GM12878 (cell line): ENCODE results near the gene ASIC1. TPM values are rescaled to one million over a fixed set of nuclear protein-coding genes. Genes with fewer than 3 reads are reported as not detected.

Experiments
- ATAC-seq: fragments of 200-7000 bp; cut with Tn5 transposase; 3 replicates; pipeline ENCODE4 v1.9.1; 2020; ENCODE audit warnings: mild to moderate bottlenecking, moderate library complexity
- BruUV-seq: library from RNA; stranded (reverse); fragments of 400-500 nt; replicated peaks from 2 replicates; lab custom pipeline; 2021; lab: Mats Ljungman, UMichigan
- CTCF ChIA-PET: fragments of 300-600 bp; sonication (Branson Sonifier 250); formaldehyde crosslinking; extraction: SDS; loops from one replicate; lab custom pipeline; 2021; ENCODE audit warnings: inconsistent platforms; lab: Yijun Ruan, JAX
- POLR2A ChIA-PET: fragments of 350-600 bp; formaldehyde crosslinking; extraction: SDS; loops from one replicate; lab custom pipeline; 2021; ENCODE audit warnings: inconsistent platforms; lab: Charles Lee
- RAD21 ChIA-PET: fragments of 300-600 bp; sonication (Branson Sonifier 250); formaldehyde crosslinking; loops from one replicate; lab custom pipeline; 2023; ENCODE audit warnings: antibody characterized with exemption; ENCODE audit not compliant: unreplicated experiment; lab: Charles Lee
- SMC1A ChIA-PET: fragments of 300-600 bp; sonication (Branson Sonifier 250); formaldehyde crosslinking; loops from one replicate; lab custom pipeline; 2023; ENCODE audit not compliant: unreplicated experiment, uncharacterized antibody; lab: Charles Lee
- DNase-seq: peaks from one replicate; pipeline ENCODE4 v3.0.0-alpha.2; 2011; ENCODE audit warnings: low read depth, low spot score
- FAIRE-seq: peaks from 3 replicates; lab custom pipeline; 2011; peaks lifted over from hg19 to GRCh38; lab: Jason Lieb, UNC
- H2AFZ ChIP-seq: 2 replicates; pipeline ENCODE4 v1.6.0; 2011; ENCODE audit warnings: low read depth, low read length, control low read depth; ENCODE audit not compliant: control insufficient read depth
- H3K27ac ChIP-seq: 2 replicates; pipeline ENCODE4 v1.5.1; 2011; ENCODE audit warnings: control low read depth; ENCODE audit not compliant: control insufficient read depth, insufficient read depth
- H3K27me3 ChIP-seq, 2 experiments: replicated peaks in 1 of 2; 2 replicates each; pipeline versions ENCODE4 v1.6.0 to v1.6.1; 2011; ENCODE audit warnings: low read length in 1 of 2; ENCODE audit not compliant: control insufficient read depth in 2 of 2, insufficient read depth in 2 of 2
- H3K36me3 ChIP-seq, 2 experiments: 2 replicates each; pipeline ENCODE4 v1.5.1; 2011; ENCODE audit warnings: low read length in 1 of 2; ENCODE audit not compliant: control insufficient read depth in 2 of 2, insufficient read depth in 2 of 2
- H3K4me1 ChIP-seq: 2 replicates; pipeline ENCODE4 v1.6.1; 2011; ENCODE audit warnings: mild to moderate bottlenecking, low read length, moderate library complexity, mixed read lengths; ENCODE audit not compliant: control insufficient read depth, insufficient read depth
- H3K4me2 ChIP-seq: 2 replicates; pipeline ENCODE4 v1.6.0; 2011; ENCODE audit warnings: control low read depth; ENCODE audit not compliant: control insufficient read depth, insufficient read depth
- H3K4me3 ChIP-seq: fragments of 200-600 bp; sonication (generic); 2 replicates; pipeline ENCODE4 v1.5.1; 2016
- H3K79me2 ChIP-seq: 2 replicates; pipeline ENCODE4 v1.6.0; 2011; ENCODE audit warnings: low read length; ENCODE audit not compliant: control insufficient read depth, insufficient read depth
- H3K9ac ChIP-seq: 2 replicates; pipeline ENCODE4 v1.8.0; 2011; ENCODE audit warnings: low read length, control low read depth, mixed read lengths; ENCODE audit not compliant: control insufficient read depth, insufficient read depth
- H3K9me3 ChIP-seq: replicated peaks from 3 replicates; pipeline ENCODE4 v1.5.1; 2011; ENCODE audit warnings: mild to moderate bottlenecking, low read length; ENCODE audit not compliant: control insufficient read depth, insufficient read depth
- H4K20me1 ChIP-seq: 2 replicates; pipeline ENCODE4 v1.6.0; 2011; ENCODE audit not compliant: control insufficient read depth, insufficient read depth
- CBFB ChIP-seq: IDR thresholded peaks from 2 replicates; pipeline ENCODE4 v1.6.1; 2016; ENCODE audit warnings: antibody characterized with exemption, low read depth
- NFIC ChIP-seq: IDR thresholded peaks from 2 replicates; pipeline ENCODE4 v1.6.1; 2012; ENCODE audit warnings: low read depth, mild to moderate bottlenecking, inconsistent platforms, low read length, moderate library complexity
- NFYB ChIP-seq: IDR thresholded peaks from 2 replicates; pipeline ENCODE4 v1.6.1; 2011; ENCODE audit warnings: low read depth, mild to moderate bottlenecking, low read length, improper control_type of control experiment, moderate library complexity; ENCODE audit not compliant: insufficient read depth
- NR2C1 ChIP-seq: fragments of 450-650 bp; IDR thresholded peaks from 2 replicates; pipeline ENCODE4 v1.6.1; 2017; ENCODE audit warnings: antibody characterized with exemption, mild to moderate bottlenecking, moderate library complexity
- TAF1 ChIP-seq: IDR thresholded peaks from 2 replicates; pipeline ENCODE4 v1.6.1; 2011; ENCODE audit warnings: mild to moderate bottlenecking, low read depth, low read length, borderline replicate concordance
- YY1 ChIP-seq: IDR thresholded peaks from 2 replicates; pipeline ENCODE4 v1.6.1; 2011; ENCODE audit warnings: low read depth, mild to moderate bottlenecking, low read length
- ZNF622 ChIP-seq: fragments of 450-650 bp; IDR thresholded peaks from 2 replicates; pipeline ENCODE4 v1.6.1; 2017; ENCODE audit warnings: mild to moderate bottlenecking, inconsistent platforms
- WGBS: methylation state at CpG from one replicate; pipeline ENCODE4 v1.1.6; 2016; ENCODE audit warnings: low lambda C conversion rate; ENCODE audit not compliant: insufficient replicate concordance, insufficient coverage; ENCODE audit errors: missing lambda C conversion rate; 5-methylcytosine and 5-hydroxymethylcytosine counted together
- in situ Hi-C: fragments of 300-500 bp; cut with MboI; formaldehyde crosslinking; loops from 9 replicates; pipeline ENCODE4 v1.14.3; 2018; ENCODE audit warnings: mixed read lengths
- intact Hi-C: fragments of 100-400 bp; cut with micrococcal nuclease; formaldehyde crosslinking; loops from one replicate; pipeline ENCODE4 v1.14.2; 2022; ENCODE audit not compliant: unreplicated experiment
- polyA plus RNA-seq, 11 experiments: library from polyadenylated mRNA; depleted of rRNA in 4 of 11; unstranded in 6 of 11; stranded (reverse) in 5 of 11; fragments of >200 nt; fragmentation: Nextera tagmentation in 4 of 11; fragmentation: Illumina TruSeq in 1 of 11; extraction: Ambion mirVana in 4 of 11; extraction: Trizol in 1 of 11; gene quantifications; 1 replicate in 1 of 11; 2 replicates in 10 of 11; pipeline versions ENCODE4 v1.2.1 to v1.2.3, GENCODE V29; 2011 to 2016; ENCODE audit warnings: inconsistent platforms in 2 of 11, missing spikeins in 2 of 11, low read depth in 1 of 11
- total RNA-seq, 4 experiments: library from RNA; depleted of rRNA in 3 of 4; stranded (reverse); fragments of >200 nt in 3 of 4; fragmentation: Illumina TruSeq in 1 of 4; extraction: Trizol in 1 of 4; gene quantifications; 2 replicates each; pipeline versions ENCODE4 v1.2.1 to v1.2.3, GENCODE V29; 2013 to 2021
- TF ChIP-seq, protein P1 (sequence below): fragments of 450-650 bp; IDR thresholded peaks from 2 replicates; pipeline ENCODE4 v1.6.1; 2017; ENCODE audit warnings: low read depth, mild to moderate bottlenecking, moderate library complexity
- TF ChIP-seq, protein P2 (sequence below): IDR thresholded peaks from 2 replicates; pipeline ENCODE4 v1.6.1; 2011; ENCODE audit warnings: mild to moderate bottlenecking, low read depth, low read length, moderate library complexity; ENCODE audit not compliant: insufficient replicate concordance
- TF ChIP-seq, protein P3 (sequence below): fragments of 450-650 bp; IDR thresholded peaks from 2 replicates; pipeline ENCODE4 v1.6.1; 2018; ENCODE audit warnings: borderline replicate concordance, mild to moderate bottlenecking; ENCODE audit not compliant: partially characterized antibody
- TF ChIP-seq, protein P4 (sequence below): fragments of 150-350 bp; IDR thresholded peaks from 2 replicates; pipeline ENCODE4 v1.6.1; 2016; ENCODE audit warnings: low read depth, low read length

Gene ASIC1
- total and polyA plus RNA-seq, 10 of the 15 experiments (the other 5 are each of a cell fraction or from before 2014, with no cell fraction given), result 0.02 to 0.28 (median 0.21) TPM; not detected in 4

DNA sequence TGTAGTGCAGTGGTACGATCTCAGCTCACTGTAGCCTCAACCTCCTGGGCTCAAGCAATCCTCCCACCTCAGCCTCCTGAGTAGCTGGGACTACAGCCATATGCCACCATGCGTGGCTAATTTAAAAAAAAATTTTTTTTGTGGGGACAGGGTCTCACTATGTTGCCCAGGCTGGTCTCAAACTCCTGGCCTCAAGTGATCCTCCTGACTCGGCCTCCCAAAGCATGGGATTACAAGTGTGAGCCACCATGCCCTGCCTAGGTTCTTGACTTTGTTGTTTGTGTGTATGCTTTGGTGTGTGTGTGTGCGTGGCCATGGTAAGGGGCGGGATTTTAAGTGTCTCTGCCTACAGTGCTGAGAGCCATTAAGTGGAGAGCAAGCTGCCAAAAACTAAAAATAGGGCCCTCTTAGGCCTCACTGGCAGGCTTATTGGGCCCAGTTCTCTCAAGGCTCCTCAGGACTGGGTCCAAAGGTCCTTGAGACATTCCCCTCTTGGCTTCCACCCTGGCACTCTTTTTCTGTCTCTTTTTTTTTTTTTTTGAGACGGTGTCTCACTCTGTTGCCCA is 59.7 kb downstream of the ASIC1 start:
- TF ChIP-seq, protein P1, sequence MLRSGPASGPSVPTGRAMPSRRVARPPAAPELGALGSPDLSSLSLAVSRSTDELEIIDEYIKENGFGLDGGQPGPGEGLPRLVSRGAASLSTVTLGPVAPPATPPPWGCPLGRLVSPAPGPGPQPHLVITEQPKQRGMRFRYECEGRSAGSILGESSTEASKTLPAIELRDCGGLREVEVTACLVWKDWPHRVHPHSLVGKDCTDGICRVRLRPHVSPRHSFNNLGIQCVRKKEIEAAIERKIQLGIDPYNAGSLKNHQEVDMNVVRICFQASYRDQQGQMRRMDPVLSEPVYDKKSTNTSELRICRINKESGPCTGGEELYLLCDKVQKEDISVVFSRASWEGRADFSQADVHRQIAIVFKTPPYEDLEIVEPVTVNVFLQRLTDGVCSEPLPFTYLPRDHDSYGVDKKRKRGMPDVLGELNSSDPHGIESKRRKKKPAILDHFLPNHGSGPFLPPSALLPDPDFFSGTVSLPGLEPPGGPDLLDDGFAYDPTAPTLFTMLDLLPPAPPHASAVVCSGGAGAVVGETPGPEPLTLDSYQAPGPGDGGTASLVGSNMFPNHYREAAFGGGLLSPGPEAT, result no peak
- TF ChIP-seq NR2C1 (no peak), CBFB (no peak), NFYB (no peak), TAF1 (no peak), ZNF622 (no peak), NFIC (no peak), YY1 (no peak)
- TF ChIP-seq, protein P2, sequence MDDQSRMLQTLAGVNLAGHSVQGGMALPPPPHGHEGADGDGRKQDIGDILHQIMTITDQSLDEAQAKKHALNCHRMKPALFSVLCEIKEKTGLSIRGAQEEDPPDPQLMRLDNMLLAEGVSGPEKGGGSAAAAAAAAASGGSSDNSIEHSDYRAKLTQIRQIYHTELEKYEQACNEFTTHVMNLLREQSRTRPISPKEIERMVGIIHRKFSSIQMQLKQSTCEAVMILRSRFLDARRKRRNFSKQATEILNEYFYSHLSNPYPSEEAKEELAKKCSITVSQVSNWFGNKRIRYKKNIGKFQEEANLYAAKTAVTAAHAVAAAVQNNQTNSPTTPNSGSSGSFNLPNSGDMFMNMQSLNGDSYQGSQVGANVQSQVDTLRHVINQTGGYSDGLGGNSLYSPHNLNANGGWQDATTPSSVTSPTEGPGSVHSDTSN, result no peak
- TF ChIP-seq, protein P3, sequence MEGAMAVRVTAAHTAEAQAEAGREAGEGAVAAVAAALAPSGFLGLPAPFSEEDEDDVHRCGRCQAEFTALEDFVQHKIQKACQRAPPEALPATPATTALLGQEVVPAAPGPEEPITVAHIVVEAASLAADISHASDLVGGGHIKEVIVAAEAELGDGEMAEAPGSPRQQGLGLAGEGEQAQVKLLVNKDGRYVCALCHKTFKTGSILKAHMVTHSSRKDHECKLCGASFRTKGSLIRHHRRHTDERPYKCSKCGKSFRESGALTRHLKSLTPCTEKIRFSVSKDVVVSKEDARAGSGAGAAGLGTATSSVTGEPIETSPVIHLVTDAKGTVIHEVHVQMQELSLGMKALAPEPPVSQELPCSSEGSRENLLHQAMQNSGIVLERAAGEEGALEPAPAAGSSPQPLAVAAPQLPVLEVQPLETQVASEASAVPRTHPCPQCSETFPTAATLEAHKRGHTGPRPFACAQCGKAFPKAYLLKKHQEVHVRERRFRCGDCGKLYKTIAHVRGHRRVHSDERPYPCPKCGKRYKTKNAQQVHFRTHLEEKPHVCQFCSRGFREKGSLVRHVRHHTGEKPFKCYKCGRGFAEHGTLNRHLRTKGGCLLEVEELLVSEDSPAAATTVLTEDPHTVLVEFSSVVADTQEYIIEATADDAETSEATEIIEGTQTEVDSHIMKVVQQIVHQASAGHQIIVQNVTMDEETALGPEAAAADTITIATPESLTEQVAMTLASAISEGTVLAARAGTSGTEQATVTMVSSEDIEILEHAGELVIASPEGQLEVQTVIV, result no peak
- TF ChIP-seq, protein P4, sequence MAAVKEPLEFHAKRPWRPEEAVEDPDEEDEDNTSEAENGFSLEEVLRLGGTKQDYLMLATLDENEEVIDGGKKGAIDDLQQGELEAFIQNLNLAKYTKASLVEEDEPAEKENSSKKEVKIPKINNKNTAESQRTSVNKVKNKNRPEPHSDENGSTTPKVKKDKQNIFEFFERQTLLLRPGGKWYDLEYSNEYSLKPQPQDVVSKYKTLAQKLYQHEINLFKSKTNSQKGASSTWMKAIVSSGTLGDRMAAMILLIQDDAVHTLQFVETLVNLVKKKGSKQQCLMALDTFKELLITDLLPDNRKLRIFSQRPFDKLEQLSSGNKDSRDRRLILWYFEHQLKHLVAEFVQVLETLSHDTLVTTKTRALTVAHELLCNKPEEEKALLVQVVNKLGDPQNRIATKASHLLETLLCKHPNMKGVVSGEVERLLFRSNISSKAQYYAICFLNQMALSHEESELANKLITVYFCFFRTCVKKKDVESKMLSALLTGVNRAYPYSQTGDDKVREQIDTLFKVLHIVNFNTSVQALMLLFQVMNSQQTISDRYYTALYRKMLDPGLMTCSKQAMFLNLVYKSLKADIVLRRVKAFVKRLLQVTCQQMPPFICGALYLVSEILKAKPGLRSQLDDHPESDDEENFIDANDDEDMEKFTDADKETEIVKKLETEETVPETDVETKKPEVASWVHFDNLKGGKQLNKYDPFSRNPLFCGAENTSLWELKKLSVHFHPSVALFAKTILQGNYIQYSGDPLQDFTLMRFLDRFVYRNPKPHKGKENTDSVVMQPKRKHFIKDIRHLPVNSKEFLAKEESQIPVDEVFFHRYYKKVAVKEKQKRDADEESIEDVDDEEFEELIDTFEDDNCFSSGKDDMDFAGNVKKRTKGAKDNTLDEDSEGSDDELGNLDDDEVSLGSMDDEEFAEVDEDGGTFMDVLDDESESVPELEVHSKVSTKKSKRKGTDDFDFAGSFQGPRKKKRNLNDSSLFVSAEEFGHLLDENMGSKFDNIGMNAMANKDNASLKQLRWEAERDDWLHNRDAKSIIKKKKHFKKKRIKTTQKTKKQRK, result no peak
- in situ Hi-C loops, result no loop called here
- no peak for DNase-seq
- H3K9me3 ChIP-seq, result no peaks in the 10 kb centered on the region
- no peak overlapping the region for H3K4me2 ChIP-seq
- intact Hi-C loops, result no loop called here
- ChIA-PET SMC1A (interaction anchor here (0.7 kb wide), 1 partner anchor 197 kb away, joined by 3 read pairs; no protein-coding TSS in a partner anchor), RAD21 (interaction anchor here (1.2 kb wide), 1 partner anchor 31 kb away, joined by 3 read pairs; no protein-coding TSS in a partner anchor), CTCF (interaction anchor here (1.1 to 13.0 kb wide), 10 partner anchors 8 to 326 kb away, joined by 3 to 257 read pairs (median 4); partner anchors contain the start of gene CERS5), POLR2A (interaction anchor here (0.6 kb wide), 1 partner anchor 280 kb away, joined by 4 read pairs; no protein-coding TSS in a partner anchor)
- no peak for FAIRE-seq
- ATAC-seq, result no peak
- no peak overlapping the region for H3K9ac ChIP-seq
- H2AFZ ChIP-seq, result no peak overlapping the region
- H3K36me3 ChIP-seq, result peaks cover 6 to 14% of the 10 kb centered on the region in 2 experiments; a peak in 3 of 4 replicates
- no TSS peak for BruUV-seq
- no peak overlapping the region for H3K4me3 ChIP-seq
- 97% methylated on average over 6 of the region's 6 CpGs for WGBS
- H3K27ac ChIP-seq, result no peak overlapping the region
- H3K4me1 ChIP-seq, result peaks cover 3% of the 10 kb centered on the region; the same call in 1 of the 2 replicates
- H3K79me2 ChIP-seq, result peaks cover 46% of the 10 kb centered on the region
- H4K20me1 ChIP-seq, result peaks cover 3% of the 10 kb centered on the region; the same call in 1 of the 2 replicates
- no peaks in the 10 kb centered on the region for H3K27me3 ChIP-seq
